ENCODE data around the gene PLEKHJ1. TPM values are rescaled to one million over a fixed set of nuclear protein-coding genes. Genes with fewer than 3 reads are reported as not detected.
A peak's percentile ranks its signal among the peaks of the same experiment; 100 is the strongest.

Gene PLEKHJ1
- total and polyA plus RNA-seq, 2 of the 13 experiments (the other 11 are each of a cell fraction or from before 2014, with no cell fraction given) = 70.5 to 130 TPM

DNA sequence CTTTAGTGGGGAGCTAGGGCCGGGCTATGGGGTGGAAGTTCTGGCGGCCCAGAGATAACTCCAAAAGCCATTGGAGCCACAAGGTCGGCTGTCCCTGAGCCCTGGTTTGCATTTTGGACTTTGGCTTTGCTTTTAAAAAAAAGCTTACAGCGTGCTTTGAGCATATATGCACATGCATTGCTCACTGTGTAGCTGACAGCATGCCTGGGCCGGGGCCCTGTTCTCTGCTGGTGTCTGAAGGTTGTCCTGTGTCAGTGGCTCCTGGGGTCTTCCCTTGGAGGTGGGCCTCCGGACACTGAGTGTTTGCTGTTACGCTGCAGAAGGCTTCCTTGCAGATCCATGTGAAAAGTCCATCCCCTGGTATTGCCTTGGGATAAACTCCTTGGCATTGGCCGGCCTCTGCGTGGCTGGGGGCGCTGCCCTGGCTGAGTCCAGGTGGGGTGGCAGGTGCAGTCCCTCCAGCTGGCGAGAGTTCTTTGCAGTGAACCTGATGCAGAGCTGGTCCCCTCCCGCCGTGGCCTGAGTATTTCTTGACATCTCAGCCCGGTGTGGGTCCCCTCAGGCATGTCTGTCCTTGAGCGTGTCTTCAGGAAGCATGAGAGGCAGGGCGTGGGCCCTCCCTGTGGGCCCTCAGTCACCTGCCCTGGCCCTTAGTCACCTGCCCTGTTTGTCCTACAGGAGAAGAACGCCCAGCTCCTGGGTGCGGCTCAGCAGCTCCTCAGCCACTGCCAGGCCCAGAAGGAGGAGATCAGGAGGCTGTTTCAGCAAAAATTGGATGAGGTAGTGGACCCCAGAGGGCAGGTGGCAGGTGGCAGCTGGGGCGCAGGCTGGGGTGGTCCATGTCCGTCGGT is 23.0 kb downstream of the PLEKHJ1 start (continued):
- no peak for TF ChIP-seq ZNF383 (CRISPR knock-in tag; IDR thresholded peaks at IDR 0.05; ENCODE audit: borderline replicate concordance)
- peak; percentile 30; the same call in 1 of the 2 replicates for TF ChIP-seq NRL (CRISPR knock-in tag; IDR thresholded peaks at IDR 0.05; ENCODE audit: borderline replicate concordance)
- no peak; the same call in 1 of the 2 replicates for TF ChIP-seq MAFF (IDR thresholded peaks at IDR 0.05; ENCODE audit: low read depth, low read length)
- TF ChIP-seq ZNF317 (CRISPR knock-in tag; IDR thresholded peaks at IDR 0.05) = peak; percentile 92; the same call in 1 of the 2 replicates
- peak; percentile 53; the same call in 1 of the 2 replicates for TF ChIP-seq ONECUT2 (CRISPR knock-in tag; IDR thresholded peaks at IDR 0.05)
- TF ChIP-seq RFXAP (CRISPR knock-in tag; IDR thresholded peaks at IDR 0.05; ENCODE audit: borderline replicate concordance) = peak; percentile 84; the same call in 1 of the 2 replicates
- TF ChIP-seq SOX13 (IDR thresholded peaks at IDR 0.05) = no peak
- peak in 1 of 2 experiments; percentile 41; a peak in 2 of 4 replicates for TF ChIP-seq SOX13 (CRISPR knock-in tag; conservative IDR thresholded peaks at IDR 0.05 in 1 of 2, IDR thresholded peaks at IDR 0.05 in 1 of 2)
- TF ChIP-seq, protein P1, sequence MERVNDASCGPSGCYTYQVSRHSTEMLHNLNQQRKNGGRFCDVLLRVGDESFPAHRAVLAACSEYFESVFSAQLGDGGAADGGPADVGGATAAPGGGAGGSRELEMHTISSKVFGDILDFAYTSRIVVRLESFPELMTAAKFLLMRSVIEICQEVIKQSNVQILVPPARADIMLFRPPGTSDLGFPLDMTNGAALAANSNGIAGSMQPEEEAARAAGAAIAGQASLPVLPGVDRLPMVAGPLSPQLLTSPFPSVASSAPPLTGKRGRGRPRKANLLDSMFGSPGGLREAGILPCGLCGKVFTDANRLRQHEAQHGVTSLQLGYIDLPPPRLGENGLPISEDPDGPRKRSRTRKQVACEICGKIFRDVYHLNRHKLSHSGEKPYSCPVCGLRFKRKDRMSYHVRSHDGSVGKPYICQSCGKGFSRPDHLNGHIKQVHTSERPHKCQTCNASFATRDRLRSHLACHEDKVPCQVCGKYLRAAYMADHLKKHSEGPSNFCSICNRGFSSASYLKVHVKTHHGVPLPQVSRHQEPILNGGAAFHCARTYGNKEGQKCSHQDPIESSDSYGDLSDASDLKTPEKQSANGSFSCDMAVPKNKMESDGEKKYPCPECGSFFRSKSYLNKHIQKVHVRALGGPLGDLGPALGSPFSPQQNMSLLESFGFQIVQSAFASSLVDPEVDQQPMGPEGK (CRISPR knock-in tag; IDR thresholded peaks at IDR 0.05) = peak; percentile 20; the same call in 1 of the 2 replicates
- no peak for TF ChIP-seq KDM4B (CRISPR knock-in tag; IDR thresholded peaks at IDR 0.05)
- peak; percentile 60; the same call in 1 of the 2 replicates for TF ChIP-seq ELF4 (CRISPR knock-in tag; IDR thresholded peaks at IDR 0.05; ENCODE audit: borderline replicate concordance)
- TF ChIP-seq MAFG (CRISPR knock-in tag; IDR thresholded peaks at IDR 0.05) = no peak
- TF ChIP-seq ZNF350 (CRISPR knock-in tag; IDR thresholded peaks at IDR 0.05; ENCODE audit: borderline replicate concordance, low read depth) = no peak; the same call in 1 of the 2 replicates
- TF ChIP-seq, protein P2, sequence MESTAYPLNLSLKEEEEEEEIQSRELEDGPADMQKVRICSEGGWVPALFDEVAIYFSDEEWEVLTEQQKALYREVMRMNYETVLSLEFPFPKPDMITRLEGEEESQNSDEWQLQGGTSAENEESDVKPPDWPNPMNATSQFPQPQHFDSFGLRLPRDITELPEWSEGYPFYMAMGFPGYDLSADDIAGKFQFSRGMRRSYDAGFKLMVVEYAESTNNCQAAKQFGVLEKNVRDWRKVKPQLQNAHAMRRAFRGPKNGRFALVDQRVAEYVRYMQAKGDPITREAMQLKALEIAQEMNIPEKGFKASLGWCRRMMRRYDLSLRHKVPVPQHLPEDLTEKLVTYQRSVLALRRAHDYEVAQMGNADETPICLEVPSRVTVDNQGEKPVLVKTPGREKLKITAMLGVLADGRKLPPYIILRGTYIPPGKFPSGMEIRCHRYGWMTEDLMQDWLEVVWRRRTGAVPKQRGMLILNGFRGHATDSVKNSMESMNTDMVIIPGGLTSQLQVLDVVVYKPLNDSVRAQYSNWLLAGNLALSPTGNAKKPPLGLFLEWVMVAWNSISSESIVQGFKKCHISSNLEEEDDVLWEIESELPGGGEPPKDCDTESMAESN (CRISPR knock-in tag; conservative IDR thresholded peaks at IDR 0.05) = peak; percentile 69; the same call in 1 of the 2 replicates
- TF ChIP-seq, protein P3, sequence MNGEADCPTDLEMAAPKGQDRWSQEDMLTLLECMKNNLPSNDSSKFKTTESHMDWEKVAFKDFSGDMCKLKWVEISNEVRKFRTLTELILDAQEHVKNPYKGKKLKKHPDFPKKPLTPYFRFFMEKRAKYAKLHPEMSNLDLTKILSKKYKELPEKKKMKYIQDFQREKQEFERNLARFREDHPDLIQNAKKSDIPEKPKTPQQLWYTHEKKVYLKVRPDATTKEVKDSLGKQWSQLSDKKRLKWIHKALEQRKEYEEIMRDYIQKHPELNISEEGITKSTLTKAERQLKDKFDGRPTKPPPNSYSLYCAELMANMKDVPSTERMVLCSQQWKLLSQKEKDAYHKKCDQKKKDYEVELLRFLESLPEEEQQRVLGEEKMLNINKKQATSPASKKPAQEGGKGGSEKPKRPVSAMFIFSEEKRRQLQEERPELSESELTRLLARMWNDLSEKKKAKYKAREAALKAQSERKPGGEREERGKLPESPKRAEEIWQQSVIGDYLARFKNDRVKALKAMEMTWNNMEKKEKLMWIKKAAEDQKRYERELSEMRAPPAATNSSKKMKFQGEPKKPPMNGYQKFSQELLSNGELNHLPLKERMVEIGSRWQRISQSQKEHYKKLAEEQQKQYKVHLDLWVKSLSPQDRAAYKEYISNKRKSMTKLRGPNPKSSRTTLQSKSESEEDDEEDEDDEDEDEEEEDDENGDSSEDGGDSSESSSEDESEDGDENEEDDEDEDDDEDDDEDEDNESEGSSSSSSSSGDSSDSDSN (CRISPR knock-in tag; IDR thresholded peaks at IDR 0.05) = peak; percentile 44; the same call in 1 of the 2 replicates
- TF ChIP-seq EEA1 (CRISPR knock-in tag; IDR thresholded peaks at IDR 0.05; ENCODE audit: borderline replicate concordance) = 0 out of 2 replicates have a peak, but pooled peaks have one; percentile 52
- TF ChIP-seq SIN3A (IDR thresholded peaks at IDR 0.05; ENCODE audit: borderline replicate concordance, low read depth, low read length) = peak; percentile 48; the same call in 1 of the 2 replicates
- no peak for TF ChIP-seq ZNF33A (CRISPR knock-in tag; IDR thresholded peaks at IDR 0.05; ENCODE audit: borderline replicate concordance)
- peak; percentile 76 for TF ChIP-seq TBX2 (CRISPR knock-in tag; IDR thresholded peaks at IDR 0.05; ENCODE audit: borderline replicate concordance)
- TF ChIP-seq ZKSCAN5 (CRISPR knock-in tag; IDR thresholded peaks at IDR 0.05) = no peak
